Glutamatergic neuron (in vitro differentiated cells): ENCODE measurements around the gene XYLB. TPM values are rescaled to one million over a fixed set of nuclear protein-coding genes. Genes with fewer than 3 reads are reported as not detected.
"Not testable (repeated sequence)": the region's sequence is repeated elsewhere in the genome, so short reads cannot be mapped to it uniquely, and the experiment has no call there.

Experiments used
- DNase-seq: peaks from one replicate; pipeline ENCODE4 v3.0.0; 2022
- H3K27ac Mint-ChIP-seq: one replicate; pipeline ENCODE4 v1.8.0; 2020; ENCODE audit warnings: mild to moderate bottlenecking, mixed read lengths, inconsistent platforms; ENCODE audit not compliant: unreplicated experiment
- H3K27me3 Mint-ChIP-seq: one replicate; pipeline ENCODE4 v1.8.0; 2020; ENCODE audit warnings: mild to moderate bottlenecking, moderate library complexity, mixed read lengths, inconsistent platforms; ENCODE audit not compliant: unreplicated experiment
- H3K36me3 Mint-ChIP-seq: one replicate; pipeline ENCODE4 v1.8.0; 2020; ENCODE audit warnings: mild to moderate bottlenecking, mixed read lengths, inconsistent platforms; ENCODE audit not compliant: unreplicated experiment
- H3K4me1 Mint-ChIP-seq: one replicate; pipeline ENCODE4 v1.8.0; 2020; ENCODE audit warnings: mild to moderate bottlenecking, low read depth, mixed read lengths, inconsistent platforms; ENCODE audit not compliant: unreplicated experiment
- H3K4me3 Mint-ChIP-seq: one replicate; pipeline ENCODE4 v1.8.0; 2020; ENCODE audit warnings: mild to moderate bottlenecking, mixed read lengths, inconsistent platforms; ENCODE audit not compliant: unreplicated experiment
- H3K9me3 Mint-ChIP-seq: one replicate; pipeline ENCODE4 v1.8.0; 2020; ENCODE audit warnings: mild to moderate bottlenecking, moderate library complexity, mixed read lengths, inconsistent platforms; ENCODE audit not compliant: unreplicated experiment
- total RNA-seq: library from RNA; stranded (reverse); fragmentation: NEBNext Ultra II Directional; extraction: Animal tissue kit (Norgen Biotek cat#: 25700); gene quantifications from one replicate; pipeline ENCODE4 v1.2.1, GENCODE V29; 2021; ENCODE audit not compliant: unreplicated experiment
- TF ChIP-seq, protein P1 (sequence below): fragments of 200-600 bp; sonication (generic); IDR thresholded peaks from one replicate; pipeline ENCODE4 v1.5.0; 2021; ENCODE audit not compliant: partially characterized antibody, unreplicated experiment

XYLB gene
- total RNA-seq, 1 donor from 2014 or later = 2.6 TPM

DNA sequence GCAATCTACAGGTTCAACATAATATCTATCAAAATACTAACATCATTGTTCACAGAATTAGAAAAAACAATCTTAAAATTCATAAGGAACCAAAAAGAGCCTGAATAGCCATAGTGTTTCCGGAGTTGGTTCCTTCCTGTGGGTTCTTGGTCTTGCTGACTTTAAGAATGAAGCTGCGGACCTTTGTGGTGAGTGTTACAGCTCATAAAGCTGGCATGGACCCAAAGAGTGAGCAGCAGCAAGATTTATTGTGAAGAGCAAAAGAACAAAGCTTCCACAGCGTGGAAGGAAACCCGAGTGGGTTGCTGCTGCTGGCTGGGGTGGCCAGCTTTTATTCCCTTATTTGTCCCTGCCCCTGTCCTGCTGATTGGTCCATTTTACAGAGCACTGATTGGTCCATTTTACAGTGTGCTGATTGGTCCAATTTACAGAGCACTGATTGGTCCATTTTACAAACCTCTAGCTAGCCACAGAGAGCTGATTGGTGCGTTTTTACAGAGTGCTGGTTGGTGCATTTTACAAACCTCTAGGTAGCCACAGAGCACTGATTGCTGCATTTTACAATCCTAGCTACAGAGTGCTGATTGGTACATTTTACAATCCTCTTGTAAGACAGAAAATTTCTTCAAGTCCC, 92.0 kb downstream of the XYLB start:
- not testable (repeated sequence) for H3K4me1 Mint-ChIP-seq, H3K27me3 Mint-ChIP-seq, DNase-seq, H3K27ac Mint-ChIP-seq, H3K4me3 Mint-ChIP-seq
- Mint-ChIP-seq H3K9me3 (peaks cover 13% of the 10 kb centered on the region), H3K36me3 (peaks cover 17% of the 10 kb centered on the region)

DNA sequence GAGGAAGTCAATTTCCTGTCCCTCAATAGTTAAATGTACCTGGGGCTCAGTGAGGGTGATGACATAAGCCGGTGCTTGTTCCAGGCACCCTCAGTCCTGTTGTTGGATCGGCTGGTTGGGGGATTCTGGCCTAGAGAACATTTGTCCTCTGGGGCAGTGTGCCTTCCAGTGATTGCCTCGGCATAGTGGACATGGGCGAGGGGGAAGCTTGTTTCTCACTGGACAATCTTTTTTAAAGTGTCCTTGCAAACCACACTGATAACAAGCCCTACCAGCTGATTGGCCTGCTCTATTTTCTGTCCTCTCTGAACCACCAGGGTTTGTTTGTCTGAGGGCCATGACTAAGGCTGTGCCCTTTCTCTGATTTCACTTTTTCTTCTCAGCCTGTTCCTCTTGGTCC, 96.6 kb downstream of the XYLB start:
- DNase-seq, H3K27me3 Mint-ChIP-seq, H3K36me3 Mint-ChIP-seq, H3K4me1 Mint-ChIP-seq, H3K9me3 Mint-ChIP-seq, H3K4me3 Mint-ChIP-seq, H3K27ac Mint-ChIP-seq: not testable (repeated sequence)

DNA sequence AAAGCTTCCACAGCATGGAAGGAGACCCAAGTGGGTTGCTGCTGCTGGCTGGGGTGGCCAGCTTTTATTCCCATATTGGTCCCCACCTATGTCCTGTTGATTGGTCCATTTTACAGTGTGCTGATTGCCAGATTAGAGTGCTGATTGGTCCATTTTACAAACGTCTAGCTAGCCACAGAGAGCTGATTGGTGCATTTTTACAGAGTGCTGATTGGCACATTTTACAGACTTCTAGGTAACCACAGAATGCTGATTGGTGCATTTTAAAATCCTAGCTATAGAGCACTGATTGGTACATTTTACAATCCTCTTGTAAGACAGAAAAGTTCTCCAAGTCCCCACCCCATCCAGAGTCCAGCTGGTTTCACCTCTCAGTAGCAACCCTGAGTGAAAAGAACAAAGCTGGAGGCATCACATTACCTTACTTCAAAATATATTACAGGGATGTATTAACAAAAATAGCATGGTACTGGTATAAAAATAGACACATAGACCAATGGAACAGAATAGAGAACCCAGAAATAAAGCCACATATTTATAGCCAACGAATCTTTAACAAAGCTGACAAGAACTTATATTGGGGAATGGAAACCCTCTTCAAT, 99.6 kb downstream of the XYLB start:
- H3K4me3 Mint-ChIP-seq = no peak overlapping the region
- DNase-seq = no peak
- H3K9me3 Mint-ChIP-seq = peaks cover 4% of the 10 kb centered on the region
- H3K27ac Mint-ChIP-seq = no peak overlapping the region
- TF ChIP-seq, protein P1, sequence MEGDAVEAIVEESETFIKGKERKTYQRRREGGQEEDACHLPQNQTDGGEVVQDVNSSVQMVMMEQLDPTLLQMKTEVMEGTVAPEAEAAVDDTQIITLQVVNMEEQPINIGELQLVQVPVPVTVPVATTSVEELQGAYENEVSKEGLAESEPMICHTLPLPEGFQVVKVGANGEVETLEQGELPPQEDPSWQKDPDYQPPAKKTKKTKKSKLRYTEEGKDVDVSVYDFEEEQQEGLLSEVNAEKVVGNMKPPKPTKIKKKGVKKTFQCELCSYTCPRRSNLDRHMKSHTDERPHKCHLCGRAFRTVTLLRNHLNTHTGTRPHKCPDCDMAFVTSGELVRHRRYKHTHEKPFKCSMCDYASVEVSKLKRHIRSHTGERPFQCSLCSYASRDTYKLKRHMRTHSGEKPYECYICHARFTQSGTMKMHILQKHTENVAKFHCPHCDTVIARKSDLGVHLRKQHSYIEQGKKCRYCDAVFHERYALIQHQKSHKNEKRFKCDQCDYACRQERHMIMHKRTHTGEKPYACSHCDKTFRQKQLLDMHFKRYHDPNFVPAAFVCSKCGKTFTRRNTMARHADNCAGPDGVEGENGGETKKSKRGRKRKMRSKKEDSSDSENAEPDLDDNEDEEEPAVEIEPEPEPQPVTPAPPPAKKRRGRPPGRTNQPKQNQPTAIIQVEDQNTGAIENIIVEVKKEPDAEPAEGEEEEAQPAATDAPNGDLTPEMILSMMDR = no peak
- H3K4me1 Mint-ChIP-seq = no peaks in the 10 kb centered on the region
- no peaks in the 10 kb centered on the region for H3K36me3 Mint-ChIP-seq
- H3K27me3 Mint-ChIP-seq = peaks cover 2% of the 10 kb centered on the region

DNA sequence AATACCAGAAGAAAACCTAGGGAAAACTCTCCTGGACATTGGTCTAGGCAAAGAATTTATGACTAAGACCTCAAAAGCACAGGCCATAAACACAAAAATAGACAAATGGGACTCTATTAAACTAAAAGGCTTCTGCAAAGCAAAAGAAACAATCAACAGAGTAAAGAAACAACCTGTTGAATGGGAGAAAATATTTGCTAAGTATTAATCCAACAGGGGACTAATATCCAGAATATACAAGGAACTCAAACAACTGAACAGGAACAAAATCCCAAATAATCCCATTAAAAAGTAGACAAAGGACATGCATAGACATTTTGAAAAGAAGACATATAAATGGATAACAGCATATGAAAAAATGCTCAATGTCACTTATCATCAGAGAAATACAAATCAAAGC, 100.2 kb downstream of the XYLB start:
- TF ChIP-seq, protein P1 = no peak
- Mint-ChIP-seq H3K4me1 (no peaks in the 10 kb centered on the region), H3K27ac (no peak overlapping the region), H3K4me3 (no peak overlapping the region), H3K36me3 (no peaks in the 10 kb centered on the region), H3K27me3 (peaks cover 2% of the 10 kb centered on the region), H3K9me3 (peaks cover 4% of the 10 kb centered on the region)
- DNase-seq = no peak

DNA sequence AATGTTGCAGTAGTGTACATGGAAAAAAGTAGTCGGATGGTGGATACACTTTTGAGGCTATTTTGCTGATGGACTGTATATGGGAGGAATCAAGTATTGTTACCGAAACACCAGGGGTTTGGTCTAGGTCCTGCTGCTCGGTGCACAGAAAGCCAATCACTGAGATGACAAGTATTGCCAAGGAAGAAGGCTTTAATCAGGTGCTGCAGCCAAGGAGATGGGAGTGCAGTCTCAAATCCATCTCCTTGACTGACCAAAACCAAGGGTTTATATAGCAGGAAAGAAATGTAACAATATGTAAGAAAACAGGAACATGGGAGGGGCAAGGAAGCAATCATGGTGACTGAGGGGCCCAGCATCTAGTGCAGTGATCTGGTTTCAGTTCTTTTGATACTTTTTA, 104.3 kb downstream of the XYLB start:
- peaks cover 2% of the 10 kb centered on the region for H3K4me1 Mint-ChIP-seq
- peaks cover 18% of the 10 kb centered on the region for H3K27me3 Mint-ChIP-seq
- H3K36me3 Mint-ChIP-seq = no peaks in the 10 kb centered on the region
- peaks cover 13% of the 10 kb centered on the region for H3K9me3 Mint-ChIP-seq
- TF ChIP-seq, protein P1 = no peak
- no peak for DNase-seq
- H3K4me3 Mint-ChIP-seq = no peak overlapping the region
- H3K27ac Mint-ChIP-seq = no peak overlapping the region
